ENCODE results near the gene CHI3L1. TPM values are rescaled to one million over a fixed set of nuclear protein-coding genes. Genes with fewer than 3 reads are reported as not detected.

Gene CHI3L1
- total RNA-seq, 1 experiment from 2014 or later: not detected

DNA sequence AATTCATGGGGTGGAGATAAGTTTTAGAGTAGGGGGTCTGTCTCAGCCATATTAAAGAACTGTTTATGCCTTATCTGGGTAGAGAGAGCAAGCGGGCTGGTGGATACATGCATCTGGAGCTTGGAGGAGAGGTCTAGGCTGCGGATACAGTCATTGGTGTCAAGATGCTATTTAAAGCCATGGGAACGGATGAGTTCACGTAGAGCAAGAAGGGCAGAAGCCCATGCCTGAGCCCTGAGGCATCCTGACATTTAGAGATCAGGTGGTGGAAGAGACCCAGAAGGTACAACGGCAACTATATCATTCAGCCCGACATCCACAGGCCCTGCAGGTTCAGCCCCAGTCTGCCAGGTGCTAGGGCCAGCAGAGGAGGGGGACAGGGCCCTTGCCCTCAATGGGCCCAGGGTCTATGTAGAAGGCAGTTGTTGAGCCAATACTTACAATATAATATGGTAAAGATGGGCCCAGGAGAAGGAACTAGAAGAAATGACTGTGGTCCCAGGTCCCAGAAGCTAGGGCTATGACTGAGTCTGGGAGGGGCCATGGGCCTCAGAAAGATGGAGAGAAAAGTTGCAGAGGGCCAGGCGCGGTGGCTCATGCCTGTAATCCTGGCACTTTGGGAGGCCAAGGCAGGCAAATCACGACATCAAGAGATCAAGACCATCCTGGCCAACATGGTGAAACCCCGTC, 15.2 kb upstream of the CHI3L1 start:
- Mint-ChIP-seq H3K4me3 (no peak overlapping the region), H3K27me3 (ENCODE audit: low read depth) (peaks cover 24% of the 10 kb centered on the region), H3K36me3 (ENCODE audit: insufficient read depth in 1 of 3, low read depth in 3 of 3) (no peaks in the 10 kb centered on the region), H3K27ac (no peak overlapping the region; a peak in 2 of 7 replicates), H3K9me3 (peaks cover 2 to 3% of the 10 kb centered on the region in 2 experiments; a peak in 3 of 5 replicates), H3K4me1 (peaks cover 7 to 12% of the 10 kb centered on the region in 2 experiments)
- Histone ChIP-seq H3K27me3 (ENCODE audit: insufficient read depth, low read length) (peaks cover 2% of the 10 kb centered on the region; the same call in 1 of the 2 replicates), H3K18ac (ENCODE audit: insufficient read length, low read depth, low read length) (no peak overlapping the region), H3K79me1 (ENCODE audit: insufficient read depth, low read depth, low read length, poor library complexity, severe bottlenecking) (no peaks in the 10 kb centered on the region), H3K23ac (ENCODE audit: insufficient read length, low read depth, low read length) (no peak overlapping the region), H2AFZ (ENCODE audit: low read length) (no peak overlapping the region), H3T11ph (ENCODE audit: low read length) (no peak overlapping the region), H3K14ac (ENCODE audit: insufficient read depth, low read length) (no peak overlapping the region), H4K8ac (replicated peaks; ENCODE audit: insufficient read length, low read depth, low read length) (no peak overlapping the region), H2BK20ac (ENCODE audit: low read depth, low read length, poor library complexity, severe bottlenecking) (no peak overlapping the region), H4K20me1 (ENCODE audit: control insufficient read depth, insufficient read depth, insufficient read length) (no peaks in the 10 kb centered on the region), H3K9ac (ENCODE audit: extremely low read depth, insufficient read length, low read length) (no peak overlapping the region), H3K4ac (ENCODE audit: low read depth, low read length) (no peak overlapping the region), H3K4me1 (ENCODE audit: insufficient read depth, low read length) (no peaks in the 10 kb centered on the region), H3K9me3 (ENCODE audit: control insufficient read depth, low read depth, low read length) (no peaks in the 10 kb centered on the region), H2AK5ac (ENCODE audit: insufficient read length, low read length) (no peak overlapping the region), H4K5ac (ENCODE audit: insufficient read length, low read depth, low read length) (no peak overlapping the region), H2BK5ac (ENCODE audit: insufficient read length, low read length) (no peak overlapping the region), H3K23me2 (ENCODE audit: insufficient read length, low read depth, low read length, poor library complexity, severe bottlenecking) (no peaks in the 10 kb centered on the region), H4K91ac (ENCODE audit: insufficient read length, low read depth, low read length) (no peak overlapping the region), H3K56ac (ENCODE audit: insufficient read length, low read depth, low read length) (no peak overlapping the region), H2BK15ac (ENCODE audit: low read depth, low read length) (no peak overlapping the region), H3K27ac (ENCODE audit: insufficient read length, low read depth, low read length) (no peak overlapping the region), H3K4me2 (ENCODE audit: insufficient read depth, insufficient read length, low read length) (no peak overlapping the region), H2BK120ac (ENCODE audit: low read depth, low read length, poor library complexity, severe bottlenecking) (no peak overlapping the region), H2BK12ac (ENCODE audit: insufficient read length, low read depth, low read length) (no peak overlapping the region), H3K79me2 (ENCODE audit: insufficient read depth, low read length) (no peaks in the 10 kb centered on the region)
- no CpG with 5 or more reads among the region's 10 CpGs for whole genome bisulfite sequencing (ENCODE audit: extremely low coverage, insufficient read length, low lambda C conversion rate)
- DNase-seq: no peak
- TF ChIP-seq CTCF (conservative IDR thresholded peaks at IDR 0.05): no peak
